NOMO-1 (cell line): ENCODE measurements around the gene DTWD2.

Experiments used
- DNase-seq, 2 experiments: peaks; one replicate each; lab custom pipeline; 2025; ENCODE audit not compliant: unreplicated experiment in 2 of 2; lab: John Stamatoyannopoulos, UW

DTWD2 gene

GRCh38 chr5:118789366-118789765 is 199.0 kb downstream of the DTWD2 start:
- no peak for DNase-seq

GRCh38 chr5:118788351-118788750 is 200.0 kb downstream of the DTWD2 start:
- DNase-seq = no peak
